A549 treated with dexamethasone at 1 μM for 4 hours (cell line): Measurements from ENCODE around the gene ATP2B1. TPM values are rescaled to one million over a fixed set of nuclear protein-coding genes. Genes with fewer than 3 reads are reported as not detected.

Experiments
- total RNA-seq: library from RNA; stranded (reverse); fragments of 200-300 nt; extraction: Qiagen RNA extraction; gene quantifications from 5 replicates; pipeline ENCODE4 v1.2.3, GENCODE V29; 2022

Gene ATP2B1
- 54.9 to 65.9 TPM (median 58.7 TPM) in 5 replicates for total RNA-seq

GRCh38 chr12:89708565-89709156 lies at the start of gene ATP2B1:
TSS of gene ATP2B1 (minus strand) at chr12:89708838. CDS start at chr12:89655886, 52,952 bp downstream.

Other genes starting within 250 kb of the ATP2B1 start
- gene GALNT4, start 184.0 kb downstream of the ATP2B1 start, total RNA-seq = 13.7 to 22.6 TPM (median 18.1 TPM) in 5 replicates
- 18.1 to 24.6 TPM (median 22.9 TPM) in 5 replicates for gene POC1B, start 182.8 kb downstream of the ATP2B1 start, total RNA-seq